PC-3 (cell line): Measurements from ENCODE around the gene FCGR1A. TPM values are rescaled to one million over a fixed set of nuclear protein-coding genes. Genes with fewer than 3 reads are reported as not detected.
A peak's percentile ranks its signal among the peaks of the same experiment; 100 is the strongest.
"Not testable (repeated sequence)": the region's sequence is repeated elsewhere in the genome, so short reads cannot be mapped to it uniquely, and the experiment has no call there.

ENCODE experiments used
- ATAC-seq: fragments of 200-7000 bp; cut with Tn5 transposase; 2 replicates; pipeline ENCODE4 v1.9.1; 2020; ENCODE audit warnings: mild to moderate bottlenecking, moderate library complexity
- BruUV-seq: library from RNA; stranded (reverse); fragments of 400-500 nt; replicated peaks from 2 replicates; lab custom pipeline; 2021; lab: Mats Ljungman, UMichigan
- CTCF ChIA-PET: fragments of 300-600 bp; sonication (Branson Sonifier 250); formaldehyde crosslinking; loops from one replicate; lab custom pipeline; 2022; ENCODE audit warnings: antibody characterized with exemption; lab: Charles Lee
- POLR2A ChIA-PET: fragments of 300-600 bp; sonication (Branson Sonifier 250); formaldehyde crosslinking; loops from one replicate; lab custom pipeline; 2022; ENCODE audit warnings: antibody characterized with exemption; ENCODE audit not compliant: unreplicated experiment; lab: Charles Lee
- DNase-seq: peaks from one replicate; pipeline ENCODE4 v3.0.0-alpha.2; 2015
- H2AFZ ChIP-seq: fragments of 300-600 bp; sonication (generic); 2 replicates; pipeline ENCODE4 v1.6.0; 2016; ENCODE audit warnings: antibody characterized with exemption, low read length
- H3F3A ChIP-seq: fragments of 300-600 bp; sonication (generic); one replicate; pipeline ENCODE4 v1.6.0; 2017; ENCODE audit warnings: antibody characterized with exemption, low read length, control low read depth, mild to moderate bottlenecking; ENCODE audit not compliant: unreplicated experiment
- H3K27ac ChIP-seq: fragments of 300-600 bp; sonication (generic); 2 replicates; pipeline ENCODE4 v1.5.1; 2016; ENCODE audit warnings: mild to moderate bottlenecking, low read length
- H3K27me3 ChIP-seq: fragments of 300-600 bp; sonication (generic); 2 replicates; pipeline ENCODE4 v1.6.1; 2016; ENCODE audit warnings: low read length, mixed read lengths
- H3K36me3 ChIP-seq: fragments of 300-600 bp; sonication (generic); 2 replicates; pipeline ENCODE4 v1.6.1; 2016; ENCODE audit warnings: low read depth, mixed run types, low read length, mixed read lengths
- H3K4me1 ChIP-seq: fragments of 300-600 bp; sonication (generic); 2 replicates; pipeline ENCODE4 v1.5.1; 2016; ENCODE audit warnings: low read length; ENCODE audit not compliant: insufficient read depth
- H3K4me2 ChIP-seq: fragments of 300-600 bp; sonication (generic); 2 replicates; pipeline ENCODE4 v1.6.0; 2016; ENCODE audit warnings: low read length
- H3K4me3 ChIP-seq: fragments of 300-600 bp; sonication (generic); 2 replicates; pipeline ENCODE4 v1.5.1; 2016; ENCODE audit warnings: mild to moderate bottlenecking, low read length, mixed read lengths
- H3K79me2 ChIP-seq: fragments of 300-600 bp; sonication (generic); 2 replicates; pipeline ENCODE4 v1.6.1; 2017; ENCODE audit warnings: low read length, mixed read lengths
- H3K9ac ChIP-seq: fragments of 300-600 bp; sonication (generic); 2 replicates; pipeline ENCODE4 v1.6.0; 2016; ENCODE audit warnings: mild to moderate bottlenecking, low read length
- H3K9me2 ChIP-seq: fragments of 300-600 bp; sonication (generic); replicated peaks from 2 replicates; pipeline ENCODE4 v1.6.1; 2016; ENCODE audit warnings: mixed run types, low read length, mixed read lengths
- H3K9me3 ChIP-seq: fragments of 300-600 bp; sonication (generic); 2 replicates; pipeline ENCODE4 v1.6.1; 2016; ENCODE audit warnings: low read length, mixed read lengths
- H4K20me1 ChIP-seq: fragments of 300-600 bp; sonication (generic); 2 replicates; pipeline ENCODE4 v1.6.1; 2016; ENCODE audit warnings: low read length, mixed read lengths
- intact Hi-C: fragments of 100-400 bp; cut with micrococcal nuclease; formaldehyde crosslinking; loops from 2 replicates; pipeline ENCODE4 v1.9.0; 2023
- total RNA-seq: library from RNA; depleted of rRNA; stranded (reverse); fragments of >200 nt; gene quantifications from 2 replicates; pipeline ENCODE4 v1.2.3, GENCODE V29; 2014

The FCGR1A gene
- total RNA-seq, 1 experiment from 2014 or later: not detected

DNA sequence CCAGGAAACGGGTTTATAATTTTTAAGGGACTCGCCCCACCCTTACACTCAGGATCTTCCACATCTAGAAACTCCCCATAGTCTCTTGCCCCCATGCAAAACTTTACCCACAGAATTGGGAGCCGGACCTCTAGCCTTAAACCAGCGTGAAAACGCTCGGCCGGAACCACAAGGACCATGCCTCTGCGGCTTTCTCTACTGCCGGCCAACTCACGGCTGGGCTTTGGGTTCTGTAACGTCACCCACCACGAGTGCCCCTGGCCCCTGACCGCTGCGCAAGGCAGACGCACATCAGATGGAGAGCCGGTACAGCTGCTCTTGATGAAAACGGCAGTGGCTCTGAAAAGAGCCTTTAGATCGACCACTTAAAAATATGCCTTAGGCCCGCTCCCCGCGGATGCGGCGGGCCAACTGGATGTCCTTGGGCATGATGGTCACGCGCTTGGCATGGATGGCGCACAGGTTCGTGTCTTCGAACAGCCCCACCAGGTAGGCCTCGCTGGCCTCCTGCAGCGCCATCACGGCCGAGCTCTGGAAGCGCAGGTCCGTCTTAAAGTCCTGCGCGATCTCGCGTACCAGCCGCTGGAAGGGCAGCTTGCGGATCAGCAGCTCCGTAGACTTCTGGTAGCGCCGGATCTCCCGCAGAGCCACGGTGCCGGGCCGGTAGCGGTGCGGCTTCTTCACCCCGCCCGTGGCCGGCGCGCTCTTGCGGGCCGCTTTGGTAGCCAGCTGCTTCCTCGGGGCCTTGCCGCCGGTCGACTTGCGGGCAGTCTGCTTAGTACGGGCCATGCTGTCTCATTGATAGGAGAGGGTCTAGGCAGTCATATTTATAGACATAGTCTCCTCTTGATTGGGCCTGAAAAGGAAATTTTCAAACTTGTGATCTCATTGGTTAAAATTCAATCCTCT lies 30.7 kb downstream of the FCGR1A start:
- intact Hi-C loops, H3K36me3 ChIP-seq, POLR2A ChIA-PET, CTCF ChIA-PET, H3K79me2 ChIP-seq, H3K9me2 ChIP-seq, H3K9me3 ChIP-seq, H3F3A ChIP-seq, H4K20me1 ChIP-seq, H3K4me1 ChIP-seq, H2AFZ ChIP-seq, H3K27me3 ChIP-seq: not testable (repeated sequence)
- Histone ChIP-seq H3K27ac (peak overlapping the region; percentile 61), H3K4me3 (peak overlapping the region; percentile 67), H3K4me2 (peak overlapping the region; percentile 68), H3K9ac (peak overlapping the region; percentile 74)
- peak; percentile 88 for DNase-seq
- peak; percentile 48 for ATAC-seq
- TSS peak; percentile 99 for BruUV-seq

DNA sequence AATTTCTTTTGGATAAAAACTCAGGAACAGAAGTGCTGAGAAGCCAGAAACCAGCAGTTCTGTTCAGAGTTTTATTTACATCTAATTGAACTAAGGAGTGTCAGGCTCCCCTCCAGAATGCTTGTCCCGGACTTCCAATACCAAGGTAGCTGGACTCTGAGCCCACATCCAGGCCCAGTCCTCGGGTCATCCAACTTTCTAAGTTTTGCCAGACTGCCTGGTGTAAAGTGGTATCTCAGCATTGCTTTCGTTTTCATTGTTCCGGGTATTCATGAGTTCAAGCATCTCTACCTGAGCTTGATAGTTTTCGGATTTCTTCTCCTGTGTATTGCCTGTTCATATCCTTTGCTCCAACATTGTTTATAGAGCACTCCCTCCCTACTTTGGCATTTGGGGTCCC lies 37.9 kb downstream of the FCGR1A start:
- POLR2A ChIA-PET, H3K79me2 ChIP-seq, H3F3A ChIP-seq, H3K9me2 ChIP-seq, H3K27me3 ChIP-seq, H2AFZ ChIP-seq, H3K36me3 ChIP-seq, BruUV-seq, H4K20me1 ChIP-seq, H3K4me3 ChIP-seq, ATAC-seq, H3K27ac ChIP-seq, H3K9ac ChIP-seq, H3K4me1 ChIP-seq, CTCF ChIA-PET, H3K9me3 ChIP-seq, DNase-seq, H3K4me2 ChIP-seq, intact Hi-C loops: not testable (repeated sequence)

DNA sequence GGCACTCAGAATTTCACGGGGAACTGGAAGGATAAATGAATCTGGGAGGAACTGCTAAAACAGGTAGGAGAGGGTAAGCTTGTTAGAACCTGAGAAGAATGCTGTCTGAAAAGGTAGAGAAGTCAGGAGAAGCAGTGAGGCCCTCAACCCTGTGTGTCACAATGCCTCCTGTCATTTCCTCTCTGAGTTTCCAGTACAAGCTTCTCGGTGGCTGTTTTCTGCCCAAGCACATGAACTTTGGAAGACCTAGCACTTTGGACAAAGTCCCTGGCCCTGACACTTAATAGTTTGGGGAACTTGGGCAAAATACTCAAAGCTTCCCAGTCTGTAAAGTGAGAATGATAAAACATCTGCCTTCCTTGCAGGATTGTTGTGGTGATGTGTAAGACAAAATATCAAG lies 44.1 kb downstream of the FCGR1A start:
- ATAC-seq, intact Hi-C loops, BruUV-seq, CTCF ChIA-PET, H3K9me2 ChIP-seq, H3K27me3 ChIP-seq, H3K9ac ChIP-seq, POLR2A ChIA-PET, H3K27ac ChIP-seq, H4K20me1 ChIP-seq, H3K79me2 ChIP-seq, H3K4me2 ChIP-seq, DNase-seq, H3K4me3 ChIP-seq, H3K9me3 ChIP-seq, H3F3A ChIP-seq, H2AFZ ChIP-seq, H3K36me3 ChIP-seq, H3K4me1 ChIP-seq: not testable (repeated sequence)

DNA sequence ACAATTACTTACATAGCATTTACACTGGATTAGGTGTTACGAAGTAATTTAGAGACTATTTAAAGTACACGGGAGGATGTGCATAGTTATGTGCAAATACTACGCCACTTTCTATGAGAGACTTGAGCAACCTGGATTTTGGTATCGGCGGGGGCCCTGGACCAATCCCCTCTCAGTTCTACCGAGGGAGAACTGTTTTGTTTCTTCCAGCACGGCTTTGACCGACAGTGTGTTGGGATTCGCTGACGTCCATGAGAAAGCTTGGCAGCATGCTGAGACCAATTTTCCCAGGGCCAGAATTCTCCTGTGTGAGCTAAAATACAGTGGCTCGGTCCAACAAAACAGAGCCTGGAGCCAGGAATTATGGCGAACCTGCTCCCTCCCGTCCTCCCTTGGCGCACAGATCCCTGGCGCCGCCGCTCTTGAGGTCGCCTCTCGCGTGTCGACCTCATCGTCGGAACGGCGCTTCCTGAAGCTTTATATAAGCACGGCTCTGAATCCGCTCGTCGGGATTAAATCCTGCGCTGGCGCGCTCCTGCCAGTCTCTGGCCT lies 49.3 kb downstream of the FCGR1A start:
- peak; percentile 18 for ATAC-seq
- POLR2A ChIA-PET, H2AFZ ChIP-seq: not testable (repeated sequence)

DNA sequence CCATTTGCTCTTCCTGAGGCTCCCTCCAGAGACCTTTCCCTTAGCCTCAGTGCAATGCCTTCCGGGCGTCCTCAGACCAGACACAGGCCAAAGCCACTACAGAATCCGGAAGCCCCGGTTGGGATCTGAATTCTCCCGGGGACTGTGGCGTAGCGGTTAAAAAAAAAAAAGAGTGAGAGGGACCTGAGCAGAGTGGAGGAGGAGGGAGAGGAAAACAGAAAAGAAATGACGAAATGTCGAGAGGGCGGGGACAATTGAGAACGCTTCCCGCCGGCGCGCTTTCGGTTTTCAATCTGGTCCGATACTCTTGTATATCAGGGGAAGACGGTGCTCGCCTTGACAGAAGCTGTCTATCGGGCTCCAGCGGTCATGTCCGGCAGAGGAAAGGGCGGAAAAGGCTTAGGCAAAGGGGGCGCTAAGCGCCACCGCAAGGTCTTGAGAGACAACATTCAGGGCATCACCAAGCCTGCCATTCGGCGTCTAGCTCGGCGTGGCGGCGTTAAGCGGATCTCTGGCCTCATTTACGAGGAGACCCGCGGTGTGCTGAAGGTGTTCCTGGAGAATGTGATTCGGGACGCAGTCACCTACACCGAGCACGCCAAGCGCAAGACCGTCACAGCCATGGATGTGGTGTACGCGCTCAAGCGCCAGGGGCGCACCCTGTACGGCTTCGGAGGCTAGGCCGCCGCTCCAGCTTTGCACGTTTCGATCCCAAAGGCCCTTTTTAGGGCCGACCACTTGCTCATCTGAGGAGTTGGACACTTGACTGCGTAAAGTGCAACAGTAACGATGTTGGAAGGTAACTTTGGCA lies 50.0 kb downstream of the FCGR1A start:
- intact Hi-C loops, H3K9ac ChIP-seq, H3F3A ChIP-seq, DNase-seq, H3K9me2 ChIP-seq, CTCF ChIA-PET, H3K27me3 ChIP-seq, H3K27ac ChIP-seq, H4K20me1 ChIP-seq, H3K4me2 ChIP-seq, H3K36me3 ChIP-seq, H3K9me3 ChIP-seq, H3K79me2 ChIP-seq, H3K4me1 ChIP-seq, H2AFZ ChIP-seq, POLR2A ChIA-PET, H3K4me3 ChIP-seq: not testable (repeated sequence)
- ATAC-seq: peak; percentile 62
- TSS peak; percentile 65 for BruUV-seq

More for the DNA sequence above, 49.3 kb downstream of the FCGR1A start:
- H3F3A ChIP-seq, H3K27ac ChIP-seq, intact Hi-C loops, H3K9me2 ChIP-seq, H4K20me1 ChIP-seq, H3K4me3 ChIP-seq, H3K79me2 ChIP-seq, H3K4me1 ChIP-seq, H3K9me3 ChIP-seq, DNase-seq, H3K9ac ChIP-seq, H3K27me3 ChIP-seq, CTCF ChIA-PET, H3K36me3 ChIP-seq, H3K4me2 ChIP-seq: not testable (repeated sequence)
- BruUV-seq: TSS peak; percentile 88

DNA sequence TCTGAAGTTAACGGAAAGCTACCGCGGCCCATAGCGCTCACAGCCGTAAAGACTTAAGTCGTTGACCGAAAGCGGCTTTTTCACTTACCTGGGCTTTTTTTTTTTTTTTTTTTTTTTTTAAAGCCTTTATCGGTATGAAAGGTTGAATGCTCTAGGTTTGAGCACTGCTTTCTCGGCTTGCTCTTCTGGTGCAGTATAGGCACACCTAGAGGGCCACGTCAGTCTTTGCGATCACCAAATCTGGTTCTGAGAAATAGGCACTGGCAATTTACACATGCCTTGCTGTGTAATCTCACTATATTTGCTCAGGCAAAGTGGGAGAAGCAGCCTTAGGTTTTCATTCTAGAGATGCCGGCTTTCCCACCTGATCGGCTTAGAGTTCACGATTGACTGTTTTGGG lies 50.6 kb downstream of the FCGR1A start:
- DNase-seq, POLR2A ChIA-PET, H4K20me1 ChIP-seq, H3F3A ChIP-seq, intact Hi-C loops, H3K4me3 ChIP-seq, H3K9ac ChIP-seq, H3K79me2 ChIP-seq, H3K27me3 ChIP-seq, H3K9me3 ChIP-seq, ATAC-seq, H3K4me2 ChIP-seq, H2AFZ ChIP-seq, H3K9me2 ChIP-seq, CTCF ChIA-PET, H3K4me1 ChIP-seq, BruUV-seq, H3K27ac ChIP-seq, H3K36me3 ChIP-seq: not testable (repeated sequence)
